Breast epithelium (tissue), 3 donors: ENCODE results near the gene AASS.

Experiments
- POLR2A ChIP-seq: fragments of 450-650 bp; IDR thresholded peaks from one replicate; pipeline ENCODE4 v1.6.1; 2016; ENCODE audit warnings: antibody characterized with exemption, mild to moderate bottlenecking, moderate library complexity
- POLR2AphosphoS5 ChIP-seq, 3 donors: sonication (generic); formaldehyde crosslinking; IDR thresholded peaks; one replicate each; pipeline ENCODE4 v1.6.1; 2017; ENCODE audit warnings: antibody characterized with exemption in 3 of 3
- TF ChIP-seq, protein P1 (sequence below), 3 donors: fragments of 450-650 bp; IDR thresholded peaks; one replicate each; pipeline ENCODE4 v1.5.1; 2016 to 2017; ENCODE audit warnings: antibody characterized with exemption in 3 of 3, mild to moderate bottlenecking in 3 of 3, moderate library complexity in 3 of 3

DNA sequence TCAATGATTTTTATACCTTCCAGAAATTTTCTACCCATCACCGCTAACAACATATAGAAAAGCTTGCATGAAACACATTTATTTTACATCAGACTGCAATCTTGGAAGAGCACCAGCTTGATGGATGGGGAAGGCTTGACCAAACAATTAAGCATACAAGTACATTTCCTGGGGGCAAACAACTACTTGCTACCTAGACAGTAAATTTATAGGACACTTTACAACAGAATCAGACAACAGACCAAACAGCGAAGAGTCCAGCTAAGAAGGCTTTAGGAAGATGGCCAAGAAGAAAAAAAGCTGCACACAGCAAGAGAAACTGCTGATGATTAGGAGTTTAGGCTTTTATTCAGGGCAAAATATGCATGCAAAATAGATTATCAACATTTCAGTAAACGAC lies 8.0 kb downstream of the AASS start:
- TF ChIP-seq POLR2A = no peak
- TF ChIP-seq, protein P1, sequence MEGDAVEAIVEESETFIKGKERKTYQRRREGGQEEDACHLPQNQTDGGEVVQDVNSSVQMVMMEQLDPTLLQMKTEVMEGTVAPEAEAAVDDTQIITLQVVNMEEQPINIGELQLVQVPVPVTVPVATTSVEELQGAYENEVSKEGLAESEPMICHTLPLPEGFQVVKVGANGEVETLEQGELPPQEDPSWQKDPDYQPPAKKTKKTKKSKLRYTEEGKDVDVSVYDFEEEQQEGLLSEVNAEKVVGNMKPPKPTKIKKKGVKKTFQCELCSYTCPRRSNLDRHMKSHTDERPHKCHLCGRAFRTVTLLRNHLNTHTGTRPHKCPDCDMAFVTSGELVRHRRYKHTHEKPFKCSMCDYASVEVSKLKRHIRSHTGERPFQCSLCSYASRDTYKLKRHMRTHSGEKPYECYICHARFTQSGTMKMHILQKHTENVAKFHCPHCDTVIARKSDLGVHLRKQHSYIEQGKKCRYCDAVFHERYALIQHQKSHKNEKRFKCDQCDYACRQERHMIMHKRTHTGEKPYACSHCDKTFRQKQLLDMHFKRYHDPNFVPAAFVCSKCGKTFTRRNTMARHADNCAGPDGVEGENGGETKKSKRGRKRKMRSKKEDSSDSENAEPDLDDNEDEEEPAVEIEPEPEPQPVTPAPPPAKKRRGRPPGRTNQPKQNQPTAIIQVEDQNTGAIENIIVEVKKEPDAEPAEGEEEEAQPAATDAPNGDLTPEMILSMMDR (IDR thresholded peaks at IDR 0.05) = no peak
- no peak for TF ChIP-seq POLR2AphosphoS5 (IDR thresholded peaks at IDR 0.05)
